PC-3 (cell line): Measurements from ENCODE around the gene KCNG4.

Source experiments
- CTCF ChIP-seq: fragments of 300-600 bp; sonication (generic); conservative IDR thresholded peaks from 2 replicates; pipeline ENCODE4 v1.5.1; 2017; ENCODE audit warnings: antibody characterized with exemption, low read depth, mild to moderate bottlenecking, low read length
- EZH2 ChIP-seq: fragments of 300-600 bp; sonication (generic); IDR thresholded peaks from one replicate; pipeline ENCODE4 v1.6.1; 2017; ENCODE audit warnings: antibody characterized with exemption, mild to moderate bottlenecking, low read length; ENCODE audit not compliant: unreplicated experiment

DNA sequence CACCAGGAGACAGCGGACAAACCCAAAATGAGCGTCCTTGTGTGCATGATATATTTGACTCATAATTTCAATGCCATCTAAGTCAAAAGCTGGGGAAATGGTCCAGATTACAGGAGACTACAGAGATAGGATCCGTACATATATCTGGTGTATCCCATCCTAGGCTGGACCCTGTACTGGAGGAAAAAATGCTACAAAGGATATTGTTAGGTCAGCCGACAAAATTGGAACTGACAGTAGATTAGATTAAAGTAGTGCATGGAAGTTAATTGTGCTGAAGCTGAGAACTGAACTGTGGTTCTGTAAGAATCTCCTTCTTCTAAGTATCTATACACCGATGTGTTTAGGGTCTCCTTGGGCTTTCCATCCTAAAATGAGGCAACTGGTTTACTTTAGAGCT lies 24.3 kb downstream of the KCNG4 start:
- TF ChIP-seq CTCF: no peak
- TF ChIP-seq EZH2: no peak
